KMS-11 (cell line): Measurements from ENCODE around the gene PICALM.

Experiments
- H2AFZ ChIP-seq: fragments of 200-600 bp; sonication (generic); 2 replicates; pipeline ENCODE4 v1.6.1; 2016; ENCODE audit warnings: antibody characterized with exemption, mixed run types, low read depth
- H3K27ac ChIP-seq: fragments of 200-600 bp; sonication (generic); 2 replicates; pipeline ENCODE4 v1.6.1; 2016; ENCODE audit warnings: mild to moderate bottlenecking, mixed run types
- H3K27me3 ChIP-seq: fragments of 200-600 bp; sonication (generic); 2 replicates; pipeline ENCODE4 v1.6.1; 2017; ENCODE audit warnings: mild to moderate bottlenecking, low read depth, mixed run types, moderate library complexity; ENCODE audit not compliant: insufficient read depth
- H3K36me3 ChIP-seq: fragments of 200-600 bp; sonication (generic); 2 replicates; pipeline ENCODE4 v1.6.1; 2017; ENCODE audit warnings: mild to moderate bottlenecking, mixed run types; ENCODE audit not compliant: insufficient read depth
- H3K4me1 ChIP-seq: fragments of 200-600 bp; sonication (generic); 2 replicates; pipeline ENCODE4 v1.6.1; 2016; ENCODE audit warnings: mild to moderate bottlenecking, low read depth, mixed run types; ENCODE audit not compliant: poor library complexity, severe bottlenecking
- H3K4me2 ChIP-seq: fragments of 200-600 bp; sonication (generic); 2 replicates; pipeline ENCODE4 v1.7.0; 2016; ENCODE audit warnings: mild to moderate bottlenecking, mixed run types
- H3K4me3 ChIP-seq: fragments of 200-600 bp; sonication (generic); IDR thresholded peaks from 2 replicates; pipeline ENCODE4 v1.6.1; 2017; ENCODE audit warnings: low read depth, low read length, mixed read lengths; ENCODE audit not compliant: insufficient read depth
- H3K79me2 ChIP-seq: fragments of 200-600 bp; sonication (generic); 2 replicates; pipeline ENCODE4 v1.6.1; 2016; ENCODE audit warnings: low read depth, mixed run types; ENCODE audit not compliant: insufficient read depth
- H3K9ac ChIP-seq: fragments of 200-600 bp; sonication (generic); 2 replicates; pipeline ENCODE4 v1.6.1; 2016; ENCODE audit warnings: mild to moderate bottlenecking, mixed run types
- H4K20me1 ChIP-seq: fragments of 200-600 bp; sonication (generic); 2 replicates; pipeline ENCODE4 v1.6.1; 2016; ENCODE audit warnings: mild to moderate bottlenecking, mixed run types; ENCODE audit not compliant: insufficient read depth
- CTCF ChIP-seq: fragments of 200-600 bp; sonication (generic); conservative IDR thresholded peaks from 2 replicates; pipeline ENCODE4 v1.6.1; 2017; ENCODE audit warnings: low read depth, mild to moderate bottlenecking, antibody characterized with exemption, low read length, moderate library complexity, mixed read lengths

PICALM gene

GRCh38 chr11:86116386-86116726, 47.5 kb upstream of the PICALM start:
- Histone ChIP-seq H2AFZ (peak overlapping the region; percentile 58), H3K36me3 (no peaks in the 10 kb centered on the region), H3K4me1 (peaks cover 54% of the 10 kb centered on the region), H3K27ac (peak overlapping the region; percentile 86), H3K4me2 (peak overlapping the region; percentile 66), H3K27me3 (no peaks in the 10 kb centered on the region), H3K4me3 (peak overlapping the region; percentile 48), H3K9ac (peak overlapping the region; percentile 74), H3K79me2 (no peaks in the 10 kb centered on the region), H4K20me1 (no peaks in the 10 kb centered on the region)
- 0 out of 2 replicates have a peak, but pooled peaks have one; percentile 10 for TF ChIP-seq CTCF

- no peaks in the 10 kb centered on the region for H3K79me2 ChIP-seq
- H3K4me1 ChIP-seq, result peaks cover 54% of the 10 kb centered on the region
- TF ChIP-seq CTCF, result peak; percentile 48; the same call in 1 of the 2 replicates
- no peaks in the 10 kb centered on the region for H3K27me3 ChIP-seq
- H3K4me2 ChIP-seq, result peak overlapping the region; percentile 66
- H3K9ac ChIP-seq, result peak overlapping the region; percentile 74
- no peaks in the 10 kb centered on the region for H4K20me1 ChIP-seq
- H3K4me3 ChIP-seq, result peak overlapping the region; percentile 48
- peak overlapping the region; percentile 58 for H2AFZ ChIP-seq
- H3K36me3 ChIP-seq, result no peaks in the 10 kb centered on the region
- H3K27ac ChIP-seq, result peak overlapping the region; percentile 86
These were observed 46.9 kb upstream of the PICALM start for GRCh38 chr11:86115542-86116385.

- no peak overlapping the region for H3K4me2 ChIP-seq
- H4K20me1 ChIP-seq, result no peaks in the 10 kb centered on the region
- no peak overlapping the region for H2AFZ ChIP-seq
- no peaks in the 10 kb centered on the region for H3K36me3 ChIP-seq
- H3K79me2 ChIP-seq, result no peaks in the 10 kb centered on the region
- H3K27ac ChIP-seq, result no peak overlapping the region
- TF ChIP-seq CTCF, result no peak
- no peaks in the 10 kb centered on the region for H3K27me3 ChIP-seq
- H3K4me1 ChIP-seq, result peaks cover 1% of the 10 kb centered on the region
- H3K9ac ChIP-seq, result no peak overlapping the region
- H3K4me3 ChIP-seq, result no peak overlapping the region
These were observed 40.2 kb upstream of the PICALM start for GRCh38 chr11:86108890-86109638.

GRCh38 chr11:86108191-86108590, 39.3 kb upstream of the PICALM start:
- Histone ChIP-seq H3K79me2 (no peaks in the 10 kb centered on the region), H3K4me1 (no peaks in the 10 kb centered on the region), H3K27me3 (no peaks in the 10 kb centered on the region), H3K9ac (no peak overlapping the region), H2AFZ (no peak overlapping the region), H3K36me3 (no peaks in the 10 kb centered on the region), H3K27ac (no peak overlapping the region), H4K20me1 (no peaks in the 10 kb centered on the region), H3K4me2 (no peak overlapping the region), H3K4me3 (no peak overlapping the region)
- TF ChIP-seq CTCF, result no peak
